NCI-H524 (cell line): ENCODE results near the gene DHTKD1.
"Not testable (repeated sequence)": the region's sequence is repeated elsewhere in the genome, so short reads cannot be mapped to it uniquely, and the experiment has no call there.

ENCODE experiments used
- DNase-seq, 2 experiments: peaks; one replicate each; lab custom pipeline; 2025; lab: John Stamatoyannopoulos, UW

Gene DHTKD1

DNA sequence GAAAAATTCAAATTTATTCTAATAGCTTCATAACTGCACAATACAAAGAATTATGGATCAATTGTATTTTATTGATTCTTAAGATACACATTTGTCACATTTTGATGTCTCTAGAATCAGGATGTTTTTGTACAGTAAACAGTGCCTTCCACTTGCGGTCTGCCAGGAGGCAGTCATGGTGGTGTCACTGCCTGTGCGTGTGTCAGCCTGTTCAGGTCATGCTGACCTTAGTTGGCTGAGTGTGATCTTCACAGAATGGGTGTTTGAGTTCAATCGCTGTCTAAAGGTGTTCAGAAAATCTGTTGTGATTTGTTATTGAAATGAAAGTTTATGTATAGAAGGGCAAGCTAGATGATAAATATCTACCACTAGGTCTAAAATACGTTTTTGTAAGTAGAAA is 81.4 kb downstream of the DHTKD1 start:
- no peak for DNase-seq

DNA sequence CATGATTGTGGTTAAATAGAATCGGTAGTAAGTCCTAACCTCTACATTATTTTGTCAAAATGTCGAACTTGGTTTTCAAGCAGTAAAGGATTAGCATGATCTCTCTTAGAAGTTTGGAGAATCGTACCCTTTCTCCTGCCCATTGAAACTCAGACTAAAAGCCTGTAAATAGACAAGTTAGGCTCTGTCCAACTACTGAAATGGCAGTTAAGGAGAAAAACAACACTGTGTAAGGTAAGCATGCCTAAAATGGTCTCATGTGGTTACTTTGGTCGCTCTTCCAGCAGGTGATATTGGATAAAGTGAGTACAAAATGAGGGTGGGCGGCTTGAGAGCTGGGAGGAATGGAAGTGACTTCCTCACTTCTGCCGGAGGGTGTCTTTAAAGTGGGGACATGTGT is 85.8 kb downstream of the DHTKD1 start:
- DNase-seq, result no peak

DNA sequence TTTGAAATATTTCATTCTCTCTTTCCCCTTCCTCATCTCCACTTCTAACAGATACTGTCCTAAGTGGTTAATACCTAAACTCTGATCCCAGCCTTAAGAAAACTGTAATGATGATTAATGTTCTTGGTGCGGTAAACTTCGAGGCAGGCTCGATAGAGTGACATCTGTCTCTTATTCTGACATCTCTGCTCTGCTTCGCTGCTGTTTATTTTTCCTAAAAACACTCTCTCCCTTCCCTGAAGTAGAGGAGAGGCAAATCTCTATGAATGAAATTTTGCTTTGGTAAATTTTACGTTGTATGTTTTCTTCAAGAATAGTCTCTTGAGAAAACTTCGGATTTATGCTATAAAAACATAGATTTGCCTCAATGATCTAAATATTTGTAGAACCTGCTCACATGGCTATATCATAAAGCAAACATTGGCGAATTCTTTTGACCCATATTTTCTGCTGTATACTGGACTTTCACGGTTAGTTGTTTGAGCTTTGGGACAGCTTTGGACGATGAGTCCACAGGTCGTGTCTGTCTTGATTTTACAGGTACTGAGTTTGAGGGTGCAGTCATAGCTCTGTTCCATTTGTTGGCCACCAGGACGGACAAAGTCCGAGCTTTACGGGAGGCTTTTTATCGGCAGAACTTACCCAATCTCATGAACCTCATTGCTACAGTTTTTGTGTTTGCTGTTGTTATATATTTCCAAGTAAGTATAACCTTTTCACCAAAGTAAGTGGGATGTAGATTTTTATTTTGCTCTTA is 87.8 kb downstream of the DHTKD1 start:
- no peak for DNase-seq

DNA sequence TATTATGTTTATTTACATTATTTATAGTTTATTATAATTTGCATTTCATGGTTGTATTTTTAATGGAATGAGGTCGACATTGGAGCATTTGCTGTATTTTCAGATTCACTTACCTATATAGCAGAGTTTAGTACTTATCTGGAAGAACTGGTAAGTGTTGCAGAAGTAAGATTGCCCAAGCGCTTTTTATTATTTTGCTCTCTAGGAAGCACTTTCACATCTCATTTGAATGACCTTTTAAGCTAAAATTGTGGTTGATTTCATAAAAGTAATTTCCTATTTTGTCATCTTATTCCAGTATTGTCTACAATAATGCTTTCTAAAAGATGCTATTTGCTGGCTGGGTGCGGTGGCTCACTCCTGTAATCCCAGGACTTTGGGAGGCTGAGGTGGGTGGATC is 89.4 kb downstream of the DHTKD1 start:
- no peak for DNase-seq

DNA sequence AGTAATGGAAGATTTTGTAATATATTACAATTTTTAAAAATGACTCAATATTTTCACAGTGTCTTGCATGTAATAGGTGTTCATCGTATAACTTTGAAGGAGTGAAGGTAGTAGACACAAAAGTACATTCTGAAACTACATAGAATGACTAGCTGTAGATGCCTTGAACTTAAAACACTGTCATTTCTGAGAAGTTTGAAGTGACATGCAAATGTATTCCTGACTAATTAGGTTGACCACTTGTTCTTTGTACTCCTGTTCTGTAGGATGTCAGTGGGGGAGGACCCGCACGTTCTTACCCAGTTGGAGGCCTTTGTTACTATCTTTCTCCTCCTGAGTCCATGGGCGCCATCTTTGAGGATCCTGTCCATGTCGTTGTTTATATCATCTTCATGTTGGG is 91.9 kb downstream of the DHTKD1 start:
- DNase-seq, result no peak

DNA sequence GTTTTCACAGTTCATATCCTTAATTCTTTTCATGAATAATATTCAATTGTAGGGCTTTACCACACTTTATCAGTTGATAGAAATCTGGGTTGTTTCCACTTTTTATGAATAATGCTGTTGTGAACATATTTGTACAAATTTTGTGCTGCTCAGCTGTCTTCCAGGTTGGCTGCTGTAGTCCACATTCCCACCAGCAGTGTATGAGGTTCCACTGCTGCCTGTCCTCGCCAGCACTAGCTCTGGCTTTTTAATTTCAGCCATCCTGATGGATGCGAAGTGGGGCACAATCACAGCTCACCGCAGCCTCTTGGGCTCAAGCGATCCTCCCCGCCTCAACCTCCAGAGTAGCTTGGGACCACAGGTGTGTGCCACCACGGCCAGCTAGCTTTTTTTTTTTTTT is 94.2 kb downstream of the DHTKD1 start:
- DNase-seq, result no peak

DNA sequence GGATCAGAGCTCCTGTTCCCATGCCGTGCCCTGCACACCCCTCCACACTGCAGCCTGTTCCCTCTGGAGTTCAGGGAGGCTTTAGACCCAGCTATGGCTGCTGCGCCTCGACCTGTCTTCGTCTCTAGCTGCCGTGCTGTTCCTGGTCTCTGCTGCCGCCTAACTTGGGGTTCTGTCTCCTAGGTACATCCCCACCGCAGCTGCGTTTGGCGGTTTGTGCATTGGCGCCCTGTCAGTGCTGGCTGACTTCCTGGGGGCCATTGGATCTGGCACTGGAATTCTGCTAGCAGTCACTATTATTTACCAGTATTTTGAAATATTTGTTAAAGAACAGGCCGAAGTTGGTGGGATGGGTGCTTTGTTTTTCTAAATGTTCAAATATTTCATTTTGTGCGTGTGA is 95.3 kb downstream of the DHTKD1 start:
- no peak for DNase-seq

DNA sequence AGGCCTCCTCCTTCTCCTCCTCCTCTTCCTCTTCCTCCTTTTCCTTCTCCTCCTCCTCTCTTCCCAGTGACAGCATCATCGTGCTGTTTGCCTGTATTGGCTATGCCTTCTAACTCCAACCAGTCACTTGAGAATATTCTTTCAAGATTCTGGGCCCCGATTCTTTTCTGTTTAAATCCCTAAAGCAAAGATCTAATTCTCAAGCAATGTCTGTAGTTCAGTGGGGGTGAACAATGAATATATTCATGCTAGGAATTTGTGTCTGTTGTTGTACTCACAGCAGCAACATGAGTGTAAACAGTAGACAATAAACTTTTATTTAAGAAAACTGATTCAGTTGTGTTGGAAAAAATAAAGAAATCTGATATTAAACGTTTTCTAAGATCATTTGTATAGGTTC is 96.3 kb downstream of the DHTKD1 start:
- DNase-seq, result no peak

DNA sequence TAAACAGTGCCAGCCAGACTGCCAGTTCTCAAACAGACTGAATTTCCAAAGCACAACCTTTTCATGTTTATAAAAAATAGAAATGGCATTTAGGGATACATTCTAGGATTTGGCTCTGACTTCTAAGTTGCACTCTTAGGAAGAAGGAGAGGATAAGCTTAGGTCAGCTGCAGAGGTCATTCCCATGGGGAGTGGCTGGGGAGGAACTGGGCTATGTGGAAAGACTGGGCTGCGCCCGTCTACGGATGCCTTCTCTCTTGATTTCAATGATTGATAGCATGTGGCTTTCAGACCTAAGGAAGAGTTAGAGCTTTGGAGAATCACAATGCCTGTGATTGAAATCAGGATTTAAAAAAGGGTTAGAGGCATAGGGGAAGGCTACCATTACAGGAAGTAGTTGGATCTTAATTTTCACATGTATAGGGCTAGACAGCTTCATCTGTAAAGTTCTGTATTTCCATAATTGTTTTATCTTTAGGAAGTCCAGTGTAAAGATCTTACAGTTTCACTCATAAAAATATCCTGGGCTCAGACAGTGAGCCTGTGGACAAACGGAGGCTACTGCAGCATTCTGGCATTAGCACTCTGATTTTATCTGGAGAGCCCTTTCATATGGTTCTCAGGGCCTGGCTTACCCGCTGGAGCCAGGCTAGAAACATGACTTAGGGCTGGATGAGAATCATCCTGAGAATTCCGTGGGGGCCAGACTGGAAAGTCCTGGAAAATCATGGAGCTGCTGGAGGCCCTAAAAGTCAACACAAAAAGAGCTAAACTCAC is 97.4 kb downstream of the DHTKD1 start:
- DNase-seq, result no peak

DNA sequence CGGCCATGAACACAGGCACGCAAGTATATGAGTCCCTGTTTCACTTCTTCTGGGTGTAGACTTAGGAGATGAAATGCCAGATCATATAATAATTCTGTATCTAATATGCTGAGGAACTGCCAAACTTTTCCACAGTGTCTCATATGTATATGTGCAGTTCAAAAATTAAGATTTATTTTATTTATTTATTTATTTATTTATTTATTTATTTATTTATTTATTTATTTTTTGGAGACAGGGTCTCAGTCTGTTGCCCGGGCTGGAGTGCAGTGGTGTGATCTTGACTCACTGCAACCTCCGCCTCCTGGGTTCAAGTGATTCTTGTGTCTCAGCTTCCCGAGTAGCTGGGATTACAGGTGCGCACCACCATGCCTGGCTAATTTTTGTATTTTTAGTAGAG is 102.8 kb downstream of the DHTKD1 start:
- DNase-seq, result not testable (repeated sequence)
